Stimulated activated CD8-positive, alpha-beta memory T cell treated with anti-CD3 and anti-CD28 coated beads, Interleukin-7, amount 100 ng/mL, for 1 hour (primary cell): Measurements from ENCODE around the gene CACNA1C.
"Not testable (repeated sequence)": the region's sequence is repeated elsewhere in the genome, so short reads cannot be mapped to it uniquely, and the experiment has no call there.

ENCODE experiments used
- DNase-seq, 2 donors: peaks; one replicate each; pipeline ENCODE4 v3.0.0-alpha.2; 2020; ENCODE audit warnings: low read depth in 2 of 2

Gene CACNA1C

DNA sequence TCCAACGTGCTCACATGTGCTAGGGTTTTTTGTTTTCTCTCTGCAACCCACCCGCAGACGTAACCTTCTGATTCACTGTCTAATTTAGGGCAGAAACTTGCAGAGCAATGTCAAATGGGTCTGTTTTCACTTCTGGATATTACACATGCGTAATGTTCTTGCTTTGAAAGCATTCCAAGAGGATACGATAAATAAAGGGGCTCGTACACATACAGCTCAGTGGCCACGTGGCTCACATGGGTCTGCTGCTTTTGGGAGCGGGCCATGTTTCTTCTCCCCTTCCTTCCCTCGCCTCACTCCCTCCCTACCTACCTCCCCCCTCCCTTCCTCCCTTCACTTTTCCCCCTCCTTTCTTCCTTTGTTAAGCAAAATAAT is 23.4 kb downstream of the CACNA1C start:
- no peak for DNase-seq

DNA sequence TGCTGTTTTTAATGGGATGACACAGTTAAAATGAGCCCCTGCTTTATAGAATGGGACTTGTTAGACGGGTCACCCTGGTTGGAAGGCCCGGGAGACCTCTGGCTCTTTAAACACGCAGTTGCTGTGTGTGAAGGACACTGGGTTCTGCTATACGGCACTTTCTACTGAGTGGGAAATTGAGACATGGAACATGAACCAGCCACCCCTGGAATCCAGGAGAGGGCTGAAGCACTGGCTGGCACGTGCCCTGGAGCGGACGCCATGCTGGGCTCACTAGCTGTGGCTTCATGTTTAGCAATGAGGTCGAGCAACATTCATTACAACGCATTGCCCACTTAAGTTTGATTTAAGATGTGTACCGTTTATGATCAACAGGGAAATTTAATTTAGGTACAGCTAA is 23.9 kb downstream of the CACNA1C start:
- no peak for DNase-seq

DNA sequence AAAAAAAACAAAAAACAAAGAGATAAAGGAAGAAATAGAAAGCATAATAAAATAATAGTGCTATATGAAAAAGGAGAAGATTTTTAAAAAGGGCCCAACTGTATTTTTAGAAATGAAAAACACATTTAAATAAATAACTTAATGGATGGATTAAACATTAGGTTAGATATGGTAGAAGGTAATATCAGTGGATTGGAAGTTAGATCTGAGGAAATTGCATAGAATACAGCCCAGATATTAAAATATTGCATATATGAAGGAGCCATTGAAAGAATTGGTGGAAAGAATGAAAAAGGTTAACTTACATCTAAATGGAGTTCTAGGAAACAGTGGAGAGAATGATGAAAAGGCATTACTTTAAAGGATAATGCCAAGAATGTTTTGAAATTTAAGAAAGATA is 27.8 kb downstream of the CACNA1C start:
- no peak for DNase-seq

DNA sequence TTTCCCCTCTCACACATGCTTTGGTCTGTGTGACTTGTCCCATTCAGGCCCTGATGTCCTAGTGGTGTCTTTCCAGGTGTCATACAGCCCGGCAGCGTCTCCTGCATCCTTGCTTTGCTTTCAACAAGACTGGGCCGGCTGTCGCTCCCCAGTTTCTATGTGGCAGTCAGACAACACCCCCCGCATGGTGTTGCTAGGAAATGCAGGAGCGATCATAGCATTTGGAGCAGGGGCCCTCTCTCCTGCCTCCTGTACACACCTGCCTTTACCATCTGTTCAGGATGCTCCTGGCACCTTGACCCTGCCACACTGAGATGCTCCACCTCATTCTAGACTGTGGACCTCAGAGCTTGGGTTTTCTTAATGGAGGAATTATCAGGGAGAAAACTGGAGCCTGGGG is 29.5 kb downstream of the CACNA1C start:
- no peak for DNase-seq

DNA sequence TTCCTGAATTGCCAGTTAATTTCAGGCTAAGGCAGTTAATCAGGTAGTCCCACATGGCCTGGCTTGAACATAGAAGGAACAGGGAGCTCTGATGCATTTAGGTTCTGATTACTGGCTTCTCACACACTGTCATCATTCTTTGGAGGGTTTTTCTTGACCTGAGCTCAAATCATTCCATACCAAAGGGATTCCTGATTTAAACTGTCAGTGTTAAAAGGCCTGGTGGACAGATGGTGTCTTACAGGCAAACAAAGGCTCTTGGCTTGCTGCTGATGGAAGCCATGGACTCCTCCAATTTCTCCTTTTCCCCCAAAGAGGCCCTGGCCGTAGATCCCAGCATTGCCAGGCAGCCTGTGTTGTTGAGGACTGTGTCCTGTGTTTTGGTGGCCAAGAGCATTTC is 30.2 kb downstream of the CACNA1C start:
- DNase-seq, result no peak

DNA sequence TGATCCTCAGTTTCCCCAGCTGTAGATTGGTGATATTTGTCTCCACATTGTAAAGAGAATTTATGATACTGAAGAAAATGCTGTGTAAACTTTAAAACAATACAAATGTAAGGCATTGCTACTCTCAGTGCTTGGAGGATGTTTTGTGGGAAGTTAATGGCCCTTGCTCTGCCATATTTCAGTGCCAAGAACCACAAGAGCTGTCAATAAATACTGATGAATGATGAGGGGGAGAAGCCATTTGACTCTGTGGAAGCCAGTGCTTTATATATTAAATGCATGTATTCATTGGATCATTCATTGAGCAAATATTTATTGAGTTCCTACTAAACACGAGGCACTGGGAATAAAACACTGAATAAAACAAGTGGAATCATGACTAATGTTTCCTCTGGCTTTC is 30.8 kb downstream of the CACNA1C start:
- DNase-seq, result no peak

DNA sequence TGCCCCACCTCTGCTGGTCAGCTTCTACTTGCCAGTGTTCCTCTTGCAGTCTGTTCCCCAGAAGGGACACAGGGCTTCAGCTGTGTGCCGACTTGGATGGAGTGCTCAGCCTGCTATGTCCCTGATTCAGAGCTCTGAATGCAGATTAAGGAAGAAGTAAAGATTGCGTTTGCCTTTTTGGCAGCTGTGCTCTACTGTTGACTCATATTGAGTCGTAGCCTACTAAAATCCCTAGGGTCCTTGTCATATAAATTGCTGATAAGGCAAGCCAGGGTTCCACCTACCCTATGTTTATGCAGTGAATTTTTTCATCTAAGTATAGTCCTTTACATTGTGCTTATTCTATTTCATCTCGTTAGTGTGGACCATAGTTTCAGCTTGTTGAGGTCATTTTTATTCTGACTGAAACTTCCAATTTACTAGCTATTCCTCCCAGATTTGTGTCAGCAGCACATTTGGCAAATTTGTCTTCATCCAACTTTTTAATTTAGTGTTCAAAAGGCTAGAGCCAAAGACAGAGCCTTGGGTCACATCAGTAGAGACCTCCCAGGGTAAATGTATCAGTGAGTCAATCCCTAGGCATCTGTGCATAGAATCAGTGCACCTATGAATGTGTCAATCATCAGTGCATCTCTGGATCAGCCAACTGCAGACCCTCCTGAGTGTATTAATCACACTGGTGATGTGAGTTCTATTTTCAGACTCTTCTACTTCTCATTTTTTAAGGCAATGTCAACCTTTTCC is 31.9 kb downstream of the CACNA1C start:
- DNase-seq, result no peak

DNA sequence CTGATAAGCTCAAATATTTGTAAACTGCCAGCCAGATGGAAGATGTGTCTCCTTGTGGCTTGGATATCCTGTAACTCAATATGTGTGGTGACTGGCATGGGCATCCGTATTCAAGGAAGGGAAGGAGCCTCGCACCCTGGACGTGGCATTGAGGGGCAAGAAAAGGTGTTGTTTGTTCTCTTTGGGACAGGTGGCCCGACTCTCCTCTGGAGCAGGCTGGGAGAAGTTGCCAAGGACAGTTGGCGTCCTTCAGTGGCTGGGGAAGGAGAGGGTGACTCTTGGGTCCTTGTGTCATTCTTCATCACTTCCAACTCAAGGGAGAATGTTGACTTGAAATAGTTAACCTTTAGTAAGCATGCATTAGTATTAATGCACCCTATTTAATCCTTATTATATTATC is 39.6 kb downstream of the CACNA1C start:
- no peak for DNase-seq

DNA sequence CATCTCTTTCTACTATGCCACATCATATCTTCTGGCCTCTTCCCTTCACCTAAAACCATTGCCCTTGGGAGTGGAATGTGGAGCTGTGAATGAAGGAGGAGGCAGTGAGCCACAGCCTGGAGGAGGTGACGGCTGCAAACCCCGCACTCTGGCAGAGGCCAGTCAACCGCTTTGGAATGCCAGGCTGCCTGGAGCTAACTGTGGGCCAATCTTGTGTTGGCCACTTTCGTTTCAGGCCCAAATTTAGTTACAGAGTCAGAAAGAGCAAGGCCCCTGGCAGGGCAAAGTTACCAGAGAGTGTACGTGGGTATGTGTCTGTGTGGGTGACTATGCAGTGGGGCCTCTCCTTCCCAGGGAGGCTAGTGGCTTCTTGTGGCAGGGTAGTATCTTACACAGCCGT is 40.1 kb downstream of the CACNA1C start:
- no peak for DNase-seq

DNA sequence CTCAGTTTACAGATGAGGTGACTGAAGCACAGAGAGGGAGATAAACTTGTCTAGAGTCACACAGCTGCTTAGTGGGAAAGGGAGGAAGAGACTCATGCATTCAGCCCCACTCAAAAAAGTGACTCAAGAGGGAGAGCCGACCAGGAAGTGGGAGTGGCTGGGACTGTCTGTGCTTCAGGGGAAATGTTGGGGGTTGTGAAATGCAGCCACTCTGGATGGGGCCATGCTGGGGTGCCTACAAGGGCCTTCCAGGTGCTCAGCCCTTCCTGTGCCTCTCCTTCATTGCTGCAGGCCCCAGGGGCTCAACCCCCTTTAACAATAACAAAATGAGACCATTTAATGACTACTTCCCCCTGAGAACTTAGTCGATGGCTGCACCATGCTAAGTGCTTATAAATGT is 41.8 kb downstream of the CACNA1C start:
- DNase-seq, result no peak

DNA sequence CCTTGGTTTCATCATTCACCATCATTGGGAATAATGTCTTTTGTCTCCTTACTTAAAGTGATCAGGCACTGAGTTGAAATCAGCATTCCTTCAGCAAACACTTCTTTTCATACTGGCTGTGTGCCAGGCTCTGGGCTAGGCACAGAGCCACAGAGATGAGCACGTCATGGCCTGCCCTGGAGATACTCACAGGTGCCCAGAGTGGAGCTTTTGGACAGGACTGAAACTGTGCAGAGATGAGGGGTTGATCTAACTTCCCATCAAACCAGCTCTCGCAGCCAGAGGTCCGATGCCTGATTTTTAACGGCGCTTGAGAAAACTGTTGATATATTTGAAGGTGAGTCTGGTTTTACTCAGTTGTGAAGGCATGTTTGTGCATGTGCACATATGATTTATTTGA is 43.1 kb downstream of the CACNA1C start:
- no peak for DNase-seq

DNA sequence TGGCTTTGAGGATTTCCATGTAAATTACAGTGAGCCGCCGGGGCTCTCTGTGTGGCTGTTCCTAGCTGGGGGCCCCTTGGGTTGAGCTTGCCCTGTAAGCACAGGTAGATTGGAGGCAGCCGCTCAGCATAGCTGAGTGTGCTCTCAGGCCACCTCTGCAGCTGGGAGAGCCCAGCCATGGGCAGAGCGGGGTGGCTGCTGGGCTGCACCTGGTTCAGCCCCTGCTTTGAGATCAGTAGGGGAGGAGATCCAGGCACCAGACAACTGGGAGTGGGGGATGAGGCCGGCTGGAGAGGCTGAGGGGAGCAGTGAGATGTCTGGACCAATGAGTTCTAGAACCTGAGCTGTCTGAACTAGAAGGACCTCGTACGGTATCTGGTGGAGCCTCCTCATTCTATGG is 44.8 kb downstream of the CACNA1C start:
- DNase-seq, result no peak

DNA sequence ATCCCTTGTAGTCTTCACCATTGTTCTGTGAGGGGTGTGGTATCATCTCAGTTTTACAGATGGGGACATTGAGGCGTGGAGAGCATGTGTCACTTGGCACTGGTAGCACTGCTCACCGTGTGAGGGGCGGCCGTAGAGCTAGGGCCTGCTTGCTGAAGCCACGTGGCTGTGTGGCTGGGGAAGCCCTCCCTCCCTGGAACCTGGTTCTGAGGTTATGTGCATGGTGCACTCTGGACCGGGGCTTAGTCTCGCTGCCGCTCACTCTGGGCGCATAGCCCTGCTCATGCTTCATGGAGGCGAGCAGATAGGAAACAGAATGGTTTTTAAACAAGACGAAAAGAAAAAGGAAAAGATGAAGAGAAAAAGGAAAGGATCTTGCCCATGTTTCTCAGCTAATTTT is 46.1 kb downstream of the CACNA1C start:
- DNase-seq, result no peak

DNA sequence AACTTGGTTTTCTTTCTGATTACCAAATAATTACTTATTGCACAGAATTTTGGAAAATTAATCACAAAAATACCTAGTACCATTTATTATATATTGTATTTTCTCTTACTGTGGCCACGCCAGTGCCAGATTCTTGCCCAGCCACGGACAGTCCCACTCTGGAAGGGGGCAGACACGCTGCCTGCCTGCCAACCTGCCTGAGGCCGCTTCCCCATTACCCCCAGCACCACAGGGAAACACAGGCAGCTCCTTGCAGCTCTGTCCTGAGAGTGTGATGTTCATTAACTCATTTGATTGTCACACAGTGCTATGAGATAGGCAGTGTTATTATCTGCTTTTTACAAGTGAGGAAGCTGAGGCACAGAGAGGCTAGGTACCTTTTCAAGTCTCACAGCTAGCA is 46.8 kb downstream of the CACNA1C start:
- no peak for DNase-seq

DNA sequence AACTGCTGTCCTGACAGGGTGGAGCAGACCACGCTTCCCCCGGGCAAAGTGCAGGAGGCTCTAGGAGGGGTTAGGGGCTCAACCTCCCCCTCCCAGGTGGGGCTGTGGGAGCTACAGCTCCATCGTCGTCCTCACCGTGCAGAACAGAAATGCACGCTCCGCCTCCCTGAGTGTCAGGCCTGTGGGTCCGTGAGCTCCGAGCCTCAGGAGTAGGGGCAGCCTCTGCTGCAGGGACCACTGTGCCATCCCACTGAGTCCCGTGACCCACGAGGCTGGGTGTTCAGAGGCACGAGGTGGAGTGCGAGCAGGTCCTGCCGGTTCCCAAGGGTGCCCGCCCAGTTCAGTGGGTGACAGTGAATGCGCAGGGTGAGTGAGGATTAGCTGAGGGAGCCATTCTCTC is 48.6 kb downstream of the CACNA1C start:
- no peak for DNase-seq

DNA sequence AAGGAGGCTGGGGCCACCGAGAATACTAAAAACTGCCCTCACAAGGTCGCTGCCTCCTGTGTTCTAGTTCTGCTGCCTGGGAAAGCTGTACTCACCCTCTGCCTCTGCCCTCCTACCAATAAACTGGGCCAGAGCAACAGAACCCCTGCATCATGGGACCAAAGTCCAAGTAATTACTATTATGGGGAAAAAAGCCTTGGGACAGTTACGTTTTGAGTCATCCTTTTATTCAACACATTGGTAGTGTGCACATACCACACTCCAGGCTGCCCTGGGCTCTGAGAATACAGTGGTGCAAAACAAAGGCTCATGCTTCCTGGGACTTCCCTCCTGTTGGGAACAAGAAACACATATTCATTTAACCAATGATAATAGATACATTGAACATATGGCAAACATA is 49.0 kb downstream of the CACNA1C start:
- no peak for DNase-seq

DNA sequence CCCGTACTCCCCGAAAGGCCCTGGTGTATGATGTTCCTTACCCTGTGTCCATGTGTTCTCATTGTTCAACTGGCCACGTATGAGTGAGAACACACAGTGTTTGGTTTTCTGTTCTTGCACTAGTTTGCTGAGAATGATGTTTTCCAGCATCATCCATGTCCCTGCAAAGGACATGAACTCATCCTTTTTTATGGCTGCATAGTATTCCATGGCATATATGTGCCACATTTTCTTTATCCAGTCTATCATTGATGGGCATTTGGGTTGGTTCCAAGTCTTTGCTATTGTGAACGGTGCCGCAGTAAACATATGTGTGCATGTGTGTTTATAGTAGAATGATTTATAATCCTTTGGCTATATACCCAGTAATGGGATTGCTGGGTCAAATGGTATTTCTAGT is 49.9 kb downstream of the CACNA1C start:
- not testable (repeated sequence) for DNase-seq

DNA sequence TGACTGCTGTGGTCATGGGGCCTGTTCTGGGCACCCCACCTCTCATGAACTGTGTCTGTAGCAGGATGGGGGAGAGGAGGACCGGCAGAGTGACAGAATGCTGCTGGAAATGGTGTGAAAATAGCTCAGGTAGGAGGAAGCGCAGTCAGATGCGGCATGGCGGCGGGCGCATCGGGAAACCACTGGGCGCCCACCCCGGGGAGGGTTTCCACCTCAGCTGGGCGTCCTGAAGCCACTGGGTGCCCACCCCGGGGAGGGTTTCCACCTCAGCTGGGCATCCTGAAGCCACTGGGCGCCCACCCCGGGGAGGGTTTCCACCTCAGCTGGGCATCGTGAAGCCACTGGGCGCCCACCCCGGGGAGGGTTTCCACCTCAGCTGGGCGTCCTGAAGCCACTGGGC is 52.6 kb downstream of the CACNA1C start:
- DNase-seq, result not testable (repeated sequence)

DNA sequence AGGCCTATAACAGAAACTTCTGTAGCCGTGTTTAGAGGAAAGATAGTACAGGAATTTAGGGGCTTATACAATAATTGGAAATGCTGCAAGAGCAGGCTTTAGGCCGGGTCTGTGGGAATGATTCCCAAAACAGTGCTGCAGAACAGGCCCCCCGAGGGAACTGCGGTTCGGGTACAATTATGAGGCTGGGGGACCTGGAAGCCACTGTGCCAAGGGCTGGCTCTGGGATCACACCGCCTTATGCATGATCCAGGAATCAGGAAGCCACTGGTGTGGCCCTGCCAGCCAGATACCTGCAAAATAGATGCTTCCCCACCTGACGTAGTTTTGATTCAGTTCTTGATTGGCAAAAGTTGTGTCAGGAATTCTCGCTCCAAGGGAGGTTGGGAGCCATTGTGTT is 55.4 kb downstream of the CACNA1C start:
- no peak for DNase-seq

DNA sequence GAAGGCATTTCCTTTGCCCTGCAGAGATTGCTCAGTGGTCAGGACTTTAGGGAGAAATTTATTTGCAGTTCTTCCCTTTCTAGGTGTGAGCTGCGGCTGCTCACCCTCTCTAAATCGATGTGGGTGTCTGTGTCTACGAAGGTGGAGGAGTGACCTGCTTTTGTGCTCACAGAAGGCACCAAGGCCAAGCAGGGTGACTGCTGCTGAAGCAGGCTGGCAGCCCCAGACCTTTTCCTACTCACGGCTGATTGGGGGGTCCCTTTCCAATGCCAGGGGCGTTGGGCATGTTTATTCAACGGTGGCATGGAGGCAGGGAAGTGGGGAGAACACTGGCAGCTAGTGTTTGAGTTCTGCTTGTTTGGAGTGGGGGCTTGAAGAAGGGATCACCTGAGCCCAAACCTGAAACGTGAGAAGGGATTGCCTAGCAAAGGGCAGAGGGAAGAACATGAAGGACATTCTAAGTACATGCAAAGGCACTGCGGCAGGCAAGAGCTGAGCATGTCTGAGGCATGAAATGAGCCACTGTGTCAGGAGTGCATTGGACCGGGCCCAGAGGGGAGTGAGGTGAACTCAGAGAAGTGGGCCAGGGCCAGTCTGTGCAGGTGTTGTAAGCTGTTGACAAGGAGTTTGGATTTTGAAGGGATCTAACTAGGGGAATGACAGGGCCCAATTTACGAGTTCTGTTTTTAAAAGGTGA is 56.3 kb downstream of the CACNA1C start:
- DNase-seq, result no peak

DNA sequence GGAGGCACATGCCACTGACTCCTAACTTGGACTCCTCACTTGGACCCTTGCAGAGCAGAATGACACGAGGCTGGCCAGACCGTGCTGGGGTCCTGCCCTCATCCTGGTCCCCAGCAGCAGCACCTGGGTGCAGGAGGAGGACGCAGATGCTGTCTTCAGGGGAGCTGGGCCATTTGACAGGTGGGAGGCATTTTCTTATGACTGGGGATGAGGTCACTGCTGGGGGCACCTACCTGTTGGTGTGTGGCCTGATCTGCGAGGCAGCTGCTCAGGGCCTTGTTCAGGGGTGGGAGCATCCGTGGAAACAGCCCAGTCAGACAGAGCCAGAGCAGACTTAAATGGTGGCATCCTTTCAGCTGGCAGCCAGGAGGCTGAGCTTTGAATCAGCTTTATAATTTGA is 57.3 kb downstream of the CACNA1C start:
- no peak for DNase-seq

DNA sequence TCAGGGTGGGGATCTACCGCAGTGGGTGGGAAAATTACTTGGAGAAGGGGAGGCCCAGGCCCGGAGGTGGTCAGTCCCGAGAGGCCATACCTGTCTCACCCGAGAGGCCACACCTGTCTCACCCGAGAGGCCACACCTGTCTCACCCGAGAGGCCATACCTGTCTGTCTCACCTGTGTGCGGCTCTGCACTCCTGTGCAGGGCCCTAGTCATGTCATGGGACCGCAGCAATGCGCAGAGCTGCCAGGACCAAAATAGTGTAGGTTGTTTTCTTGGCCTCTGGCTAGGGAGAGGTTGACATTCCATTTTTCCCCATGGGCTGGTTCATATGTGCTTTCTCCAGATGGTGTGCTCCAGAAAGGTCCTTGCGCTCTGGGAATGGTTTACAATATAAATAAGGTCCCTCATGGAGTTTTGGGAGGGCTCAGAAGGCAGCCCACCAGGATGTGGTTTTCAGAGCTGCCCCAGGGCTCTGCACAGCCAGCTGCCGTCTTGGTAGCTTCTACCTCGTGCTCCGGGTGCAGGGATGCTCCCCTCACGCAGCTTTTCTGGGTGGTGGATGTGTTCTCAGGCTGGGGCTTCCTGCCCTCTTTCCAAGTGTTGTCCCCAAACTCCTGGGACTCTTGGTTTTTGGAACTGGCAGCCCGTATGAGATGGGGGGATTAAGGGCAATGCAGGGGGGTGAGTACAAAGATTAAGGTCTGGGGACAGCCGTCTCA is 58.2 kb downstream of the CACNA1C start:
- no peak for DNase-seq

DNA sequence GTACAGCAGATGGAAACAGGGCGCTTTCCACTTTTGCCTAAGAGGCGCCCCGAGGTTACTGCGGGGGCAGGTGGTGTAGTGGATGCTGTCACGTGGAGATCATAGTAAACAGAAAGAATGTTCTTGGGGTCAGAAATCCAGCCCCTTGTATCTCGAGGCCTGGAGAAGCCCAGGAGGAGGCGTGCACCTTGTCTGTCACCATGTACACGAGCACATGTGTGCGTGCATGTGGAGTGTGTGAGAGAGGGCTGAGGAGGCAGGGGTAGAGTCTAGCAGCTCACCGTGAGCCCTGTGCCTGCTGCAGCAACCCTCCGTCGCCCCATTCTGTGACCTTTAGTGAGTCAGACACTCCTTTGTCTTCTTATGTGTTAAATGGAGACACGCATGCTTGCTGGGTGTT is 59.0 kb downstream of the CACNA1C start:
- DNase-seq, result no peak
